HCT116 (cell line): ENCODE results near the gene TPRG1L. TPM values are rescaled to one million over a fixed set of nuclear protein-coding genes. Genes with fewer than 3 reads are reported as not detected.

Experiments
- ATAC-seq: fragments of 200-7000 bp; cut with Tn5 transposase; 2 replicates; pipeline ENCODE4 v1.9.1; 2020; ENCODE audit warnings: mild to moderate bottlenecking, moderate library complexity
- BruUV-seq: library from RNA; stranded (reverse); fragments of 400-500 nt; replicated peaks from 2 replicates; lab custom pipeline; 2021; lab: Mats Ljungman, UMichigan
- CTCF ChIA-PET: fragments of 300-600 bp; sonication (Branson Sonifier 250); formaldehyde crosslinking; loops from one replicate; lab custom pipeline; 2021; ENCODE audit warnings: antibody characterized with exemption; lab: Charles Lee
- POLR2A ChIA-PET: fragments of 300-600, 350-600 bp; sonication (Branson Sonifier 250); formaldehyde crosslinking; loops from one replicate; lab custom pipeline; 2021; ENCODE audit warnings: antibody characterized with exemption; lab: Charles Lee
- RAD21 ChIA-PET, 2 experiments: fragments of 300-600 bp; sonication (Branson Sonifier 250); formaldehyde crosslinking; loops; one replicate each; lab custom pipeline; 2023; ENCODE audit warnings: low total read pairs in 2 of 2; ENCODE audit not compliant: uncharacterized antibody in 2 of 2, unreplicated experiment in 2 of 2, low non-redundant PET in 1 of 2; lab: Charles Lee
- DNase-seq: peaks from one replicate; pipeline ENCODE4 v3.0.0-alpha.2; 2010; ENCODE audit warnings: low read depth, low spot score
- H2AFZ ChIP-seq: fragments of 200-600 bp; shearing (Covaris generic), sonication (generic); 2 replicates; pipeline ENCODE4 v1.6.1; 2017; ENCODE audit warnings: low read depth, mixed run types, mixed read lengths, antibody characterized with exemption, low read length; ENCODE audit not compliant: poor library complexity, severe bottlenecking
- H3K27ac ChIP-seq: 2 replicates; pipeline ENCODE4 v1.5.1; 2012; ENCODE audit warnings: low read depth, low read length
- H3K27me3 ChIP-seq: fragments of 200-600 bp; sonication (generic); 2 replicates; pipeline ENCODE4 v1.6.1; 2016; ENCODE audit warnings: mixed run types, low read length, mixed read lengths; ENCODE audit not compliant: insufficient read depth
- H3K36me3 ChIP-seq, 2 experiments: fragments of 200-500 bp in 1 of 2; fragments of 200-600 bp in 1 of 2; sonication (Bioruptor generic) in 1 of 2; sonication (generic) in 1 of 2; 2 replicates each; pipeline versions ENCODE4 v1.5.1 to v1.6.1; 2014 to 2016; ENCODE audit warnings: low read length in 2 of 2, inconsistent platforms in 1 of 2, mixed read lengths in 1 of 2, mixed run types in 1 of 2; ENCODE audit not compliant: insufficient read depth in 2 of 2, control insufficient read depth in 1 of 2
- H3K4me1 ChIP-seq, 2 experiments: fragments of 200-600 bp in 1 of 2; sonication (generic) in 1 of 2; 2 replicates each; pipeline versions ENCODE4 v1.5.1 to v1.6.1; 2012 to 2017; ENCODE audit warnings: low read length in 2 of 2, inconsistent platforms in 1 of 2, mild to moderate bottlenecking in 1 of 2, mixed read lengths in 1 of 2, mixed run types in 1 of 2, moderate library complexity in 1 of 2; ENCODE audit not compliant: insufficient read depth in 2 of 2, control insufficient read depth in 1 of 2
- H3K4me2 ChIP-seq: fragments of 200-600 bp; sonication (generic); 2 replicates; pipeline ENCODE4 v1.6.1; 2017; ENCODE audit warnings: mixed run types, low read length, mixed read lengths
- H3K4me3 ChIP-seq, 2 experiments: fragments of 200-600 bp in 1 of 2; sonication (generic) in 1 of 2; replicated peaks in 1 of 2; 2 replicates each; pipeline ENCODE4 v1.5.1; 2011 to 2016; ENCODE audit warnings: low read length in 2 of 2, control low read depth in 1 of 2, low read depth in 1 of 2, mild to moderate bottlenecking in 1 of 2, mixed read lengths in 1 of 2, mixed run types in 1 of 2
- H3K79me2 ChIP-seq: fragments of 200-600 bp; sonication (generic); 2 replicates; pipeline ENCODE4 v1.6.1; 2017; ENCODE audit warnings: mild to moderate bottlenecking, mixed run types, low read length, moderate library complexity, mixed read lengths; ENCODE audit not compliant: insufficient read depth
- H3K9ac ChIP-seq: fragments of 200-600 bp; sonication (generic); 2 replicates; pipeline ENCODE4 v1.6.1; 2016; ENCODE audit warnings: low read length, mixed read lengths
- H3K9me2 ChIP-seq: fragments of 200-600 bp; sonication (generic), shearing (Covaris generic); 2 replicates; pipeline ENCODE4 v1.6.1; 2017; ENCODE audit warnings: mixed run types, mild to moderate bottlenecking, moderate library complexity; ENCODE audit not compliant: insufficient read depth
- H3K9me3 ChIP-seq, 2 experiments: fragments of 200-500 bp in 1 of 2; fragments of 200-600 bp in 1 of 2; sonication (Bioruptor generic) in 1 of 2; sonication (generic) in 1 of 2; 2 replicates each; pipeline ENCODE4 v1.6.1; 2014 to 2017; ENCODE audit warnings: low read length in 2 of 2, mixed read lengths in 2 of 2, inconsistent platforms in 1 of 2, low read depth in 1 of 2, mild to moderate bottlenecking in 1 of 2, mixed run types in 1 of 2, moderate library complexity in 1 of 2; ENCODE audit not compliant: control insufficient read depth in 1 of 2, insufficient read depth in 1 of 2
- H4K20me1 ChIP-seq: fragments of 200-600 bp; sonication (generic), shearing (Covaris generic); 2 replicates; pipeline ENCODE4 v1.6.1; 2017; ENCODE audit warnings: mixed run types, mild to moderate bottlenecking, moderate library complexity; ENCODE audit not compliant: insufficient read depth
- CBX3 ChIP-seq: IDR thresholded peaks from 2 replicates; pipeline ENCODE4 v1.6.1; 2012; ENCODE audit warnings: low read depth
- CEBPB ChIP-seq: IDR thresholded peaks from 2 replicates; pipeline ENCODE4 v1.6.1; 2012; ENCODE audit warnings: low read depth
- EZH2 ChIP-seq: fragments of 200-600 bp; sonication (generic); IDR thresholded peaks from 2 replicates; pipeline ENCODE4 v1.6.1; 2017; ENCODE audit warnings: antibody characterized with exemption, mixed run types
- EZH2phosphoT487 ChIP-seq: fragments of 200-600 bp; IDR thresholded peaks from 2 replicates; pipeline ENCODE4 v1.6.1; 2018; ENCODE audit warnings: antibody characterized with exemption, borderline replicate concordance
- FOSL1 ChIP-seq: IDR thresholded peaks from 2 replicates; pipeline ENCODE4 v1.6.1; 2012; ENCODE audit warnings: low read depth
- JUND ChIP-seq: IDR thresholded peaks from 2 replicates; pipeline ENCODE4 v1.6.1; 2012
- POLR2A ChIP-seq: IDR thresholded peaks from 2 replicates; pipeline ENCODE4 v1.7.0; 2011; ENCODE audit warnings: borderline replicate concordance; ENCODE audit not compliant: insufficient read depth, insufficient read length; ENCODE audit errors: extremely low read depth
- POLR2AphosphoS5 ChIP-seq: IDR thresholded peaks from 2 replicates; pipeline ENCODE4 v1.6.1; 2011; ENCODE audit warnings: mild to moderate bottlenecking, low read depth, low read length, moderate library complexity
- RAD21 ChIP-seq: IDR thresholded peaks from 2 replicates; pipeline ENCODE4 v1.6.1; 2012; ENCODE audit warnings: low read depth, mild to moderate bottlenecking
- SP1 ChIP-seq: IDR thresholded peaks from 2 replicates; pipeline ENCODE4 v1.6.1; 2012; ENCODE audit warnings: low read depth
- TCF7L2 ChIP-seq: IDR thresholded peaks from 2 replicates; pipeline ENCODE4 v1.7.0; 2011; ENCODE audit warnings: borderline replicate concordance, inconsistent platforms; ENCODE audit not compliant: insufficient read depth, insufficient read length; ENCODE audit errors: extremely low read depth
- YY1 ChIP-seq: IDR thresholded peaks from 2 replicates; pipeline ENCODE4 v1.6.1; 2011; ENCODE audit warnings: low read length, low read depth, moderate library complexity, mild to moderate bottlenecking; ENCODE audit not compliant: insufficient replicate concordance; ENCODE audit errors: extremely low read depth
- ZFX ChIP-seq: fragments of 450-650 bp; IDR thresholded peaks from 2 replicates; pipeline ENCODE4 v1.6.1; 2017
- intact Hi-C: fragments of 100-400 bp; cut with micrococcal nuclease; formaldehyde crosslinking; loops from 2 replicates; pipeline ENCODE4 v1.10.0; 2022
- total RNA-seq: library from RNA; stranded (reverse); gene quantifications from one replicate; pipeline ENCODE4 v1.2.1, GENCODE V29; 2021; ENCODE audit not compliant: unreplicated experiment
- TF ChIP-seq, protein P1 (sequence below): IDR thresholded peaks from 2 replicates; pipeline ENCODE4 v1.6.1; 2012
- TF ChIP-seq, protein P2 (sequence below): IDR thresholded peaks from 2 replicates; pipeline ENCODE4 v1.6.1; 2011; ENCODE audit warnings: mild to moderate bottlenecking, low read length, moderate library complexity; ENCODE audit not compliant: insufficient replicate concordance; ENCODE audit errors: extremely low read depth

TPRG1L gene
- total RNA-seq, 1 experiment from 2014 or later, result 25.6 TPM

GRCh38 chr1:3579626-3580025 lies 45.2 kb upstream of the TPRG1L start:
- intact Hi-C loops, result no loop called here
- CTCF ChIA-PET, result no interaction called here
- Histone ChIP-seq H3K79me2 (no peaks in the 10 kb centered on the region), H3K9me3 (no peaks in the 10 kb centered on the region), H3K27ac (no peak overlapping the region), H4K20me1 (no peaks in the 10 kb centered on the region), H3K4me2 (no peak overlapping the region), H3K36me3 (no peaks in the 10 kb centered on the region), H2AFZ (no peak overlapping the region), H3K9ac (no peak overlapping the region), H3K9me2 (no peaks in the 10 kb centered on the region), H3K27me3 (no peaks in the 10 kb centered on the region), H3K4me3 (no peak overlapping the region), H3K4me1 (no peaks in the 10 kb centered on the region)
- POLR2A ChIA-PET, result no interaction called here
- no TSS peak for BruUV-seq
- DNase-seq (no peak), ATAC-seq (no peak)
- TF ChIP-seq ZFX (no peak), TCF7L2 (no peak), EZH2 (no peak), CBX3 (no peak), FOSL1 (no peak), SP1 (no peak), POLR2AphosphoS5 (no peak), EZH2phosphoT487 (no peak), JUND (no peak), CEBPB (no peak), RAD21 (no peak), POLR2A (no peak), YY1 (no peak)
- TF ChIP-seq, protein P1, sequence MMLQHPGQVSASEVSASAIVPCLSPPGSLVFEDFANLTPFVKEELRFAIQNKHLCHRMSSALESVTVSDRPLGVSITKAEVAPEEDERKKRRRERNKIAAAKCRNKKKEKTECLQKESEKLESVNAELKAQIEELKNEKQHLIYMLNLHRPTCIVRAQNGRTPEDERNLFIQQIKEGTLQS, result no peak
- TF ChIP-seq, protein P2, sequence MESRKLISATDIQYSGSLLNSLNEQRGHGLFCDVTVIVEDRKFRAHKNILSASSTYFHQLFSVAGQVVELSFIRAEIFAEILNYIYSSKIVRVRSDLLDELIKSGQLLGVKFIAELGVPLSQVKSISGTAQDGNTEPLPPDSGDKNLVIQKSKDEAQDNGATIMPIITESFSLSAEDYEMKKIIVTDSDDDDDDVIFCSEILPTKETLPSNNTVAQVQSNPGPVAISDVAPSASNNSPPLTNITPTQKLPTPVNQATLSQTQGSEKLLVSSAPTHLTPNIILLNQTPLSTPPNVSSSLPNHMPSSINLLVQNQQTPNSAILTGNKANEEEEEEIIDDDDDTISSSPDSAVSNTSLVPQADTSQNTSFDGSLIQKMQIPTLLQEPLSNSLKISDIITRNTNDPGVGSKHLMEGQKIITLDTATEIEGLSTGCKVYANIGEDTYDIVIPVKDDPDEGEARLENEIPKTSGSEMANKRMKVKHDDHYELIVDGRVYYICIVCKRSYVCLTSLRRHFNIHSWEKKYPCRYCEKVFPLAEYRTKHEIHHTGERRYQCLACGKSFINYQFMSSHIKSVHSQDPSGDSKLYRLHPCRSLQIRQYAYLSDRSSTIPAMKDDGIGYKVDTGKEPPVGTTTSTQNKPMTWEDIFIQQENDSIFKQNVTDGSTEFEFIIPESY, result no peak
- RAD21 ChIA-PET, result no interaction called here
